ENCODE results near the gene IRF2. TPM values are rescaled to one million over a fixed set of nuclear protein-coding genes. Genes with fewer than 3 reads are reported as not detected.

Gene IRF2
- total RNA-seq, 4 donors from 2014 or later = 27.9 to 38.7 (median 29.9) TPM

GRCh38 chr4:184481544-184481943 is 7.2 kb upstream of the IRF2 start:
- Histone ChIP-seq H3K27ac (no peak overlapping the region), H3K27me3 (no peaks in the 10 kb centered on the region), H3K4me3 (no peak overlapping the region), H3K9me3 (no peaks in the 10 kb centered on the region), H3K36me3 (no peaks in the 10 kb centered on the region), H3K4me1 (peaks cover 17% of the 10 kb centered on the region)
- no peak for TF ChIP-seq POLR2A (IDR thresholded peaks at IDR 0.05)
- TF ChIP-seq CTCF (IDR thresholded peaks at IDR 0.05) = no peak
- no peak for TF ChIP-seq EP300 (IDR thresholded peaks at IDR 0.05)
- TF ChIP-seq POLR2AphosphoS5 (IDR thresholded peaks at IDR 0.05) = no peak
- 82% methylated on average over 6 of the region's 6 CpGs for WGBS
- no peak for DNase-seq (ENCODE audit: low spot score in 2 of 2)

GRCh38 chr4:184479516-184479950 is 5.2 kb upstream of the IRF2 start:
- Histone ChIP-seq H3K4me3 (no peak overlapping the region), H3K36me3 (no peaks in the 10 kb centered on the region), H3K27ac (no peak overlapping the region), H3K27me3 (no peaks in the 10 kb centered on the region), H3K9me3 (no peaks in the 10 kb centered on the region), H3K4me1 (peaks cover 31% of the 10 kb centered on the region)
- DNase-seq (ENCODE audit: low spot score in 2 of 2) = no peak
- TF ChIP-seq EP300 (IDR thresholded peaks at IDR 0.05) = no peak
- TF ChIP-seq POLR2AphosphoS5 (IDR thresholded peaks at IDR 0.05) = no peak
- TF ChIP-seq POLR2A (IDR thresholded peaks at IDR 0.05) = no peak
- TF ChIP-seq CTCF (IDR thresholded peaks at IDR 0.05) = no peak
- 83% methylated on average over 1 of the region's 1 CpG for WGBS

- Histone ChIP-seq H3K4me1 (peaks cover 31% of the 10 kb centered on the region), H3K4me3 (no peak overlapping the region), H3K9me3 (no peaks in the 10 kb centered on the region), H3K27me3 (no peaks in the 10 kb centered on the region), H3K27ac (peak overlapping the region; percentile 100), H3K36me3 (no peaks in the 10 kb centered on the region)
- TF ChIP-seq POLR2A (IDR thresholded peaks at IDR 0.05) (no peak), EP300 (IDR thresholded peaks at IDR 0.05) (no peak), POLR2AphosphoS5 (IDR thresholded peaks at IDR 0.05) (no peak), CTCF (IDR thresholded peaks at IDR 0.05) (no peak)
- no peak for DNase-seq (ENCODE audit: low spot score in 2 of 2)
- 53% methylated on average over 9 of the region's 9 CpGs for WGBS
Observed at GRCh38 chr4:184477201-184477999, 3.0 kb upstream of the IRF2 start.

GRCh38 chr4:184476695-184477094 is 2.3 kb upstream of the IRF2 start:
- TF ChIP-seq EP300 (IDR thresholded peaks at IDR 0.05) (no peak), POLR2AphosphoS5 (IDR thresholded peaks at IDR 0.05) (no peak), POLR2A (IDR thresholded peaks at IDR 0.05) (no peak), CTCF (IDR thresholded peaks at IDR 0.05) (no peak)
- no peak for DNase-seq (ENCODE audit: low spot score in 2 of 2)
- Histone ChIP-seq H3K27me3 (no peaks in the 10 kb centered on the region), H3K9me3 (no peaks in the 10 kb centered on the region), H3K27ac (peak overlapping the region; percentile 100), H3K4me3 (no peak overlapping the region), H3K4me1 (peaks cover 38% of the 10 kb centered on the region), H3K36me3 (no peaks in the 10 kb centered on the region)
- 76% methylated on average over 8 of the region's 8 CpGs for WGBS

GRCh38 chr4:184475498-184475897 is 1.1 kb upstream of the IRF2 start:
- Histone ChIP-seq H3K27me3 (no peaks in the 10 kb centered on the region), H3K9me3 (no peaks in the 10 kb centered on the region), H3K4me3 (peak overlapping the region; percentile 98), H3K36me3 (no peaks in the 10 kb centered on the region), H3K27ac (peak overlapping the region; percentile 100), H3K4me1 (peaks cover 43% of the 10 kb centered on the region)
- WGBS = 39% methylated on average over 6 of the region's 6 CpGs
- DNase-seq (ENCODE audit: low spot score in 2 of 2) = no peak
- TF ChIP-seq EP300 (IDR thresholded peaks at IDR 0.05) = no peak
- TF ChIP-seq CTCF (IDR thresholded peaks at IDR 0.05) = no peak
- no peak for TF ChIP-seq POLR2A (IDR thresholded peaks at IDR 0.05)
- no peak for TF ChIP-seq POLR2AphosphoS5 (IDR thresholded peaks at IDR 0.05)

Measured in suprapubic skin (tissue), 4 donors.